Activated CD8-positive, alpha-beta memory T cell treated with anti-CD3 and anti-CD28 coated beads, Interleukin-2, amount 10 ng/mL, durations not matched to agents 7 days and 5 days (primary cell): ENCODE results near the gene PDE4D. TPM values are rescaled to one million over a fixed set of nuclear protein-coding genes. Genes with fewer than 3 reads are reported as not detected.

ENCODE experiments used
- ATAC-seq: fragments of 150-1000 bp; cut with Tn5 transposase; one replicate; pipeline ENCODE4 v1.10.0; 2021; ENCODE audit warnings: moderate library complexity
- CTCF ChIA-PET: fragments of 350-600 bp; sonication (Branson Sonifier 250); formaldehyde crosslinking; loops from one replicate; lab custom pipeline; 2021; ENCODE audit warnings: antibody characterized with exemption; lab: Charles Lee
- DNase-seq: peaks from one replicate; pipeline ENCODE4 v3.0.0-alpha.2; 2020
- H3K27ac Mint-ChIP-seq: one replicate; pipeline ENCODE4 v1.8.0; 2021; ENCODE audit warnings: mild to moderate bottlenecking, mixed read lengths
- H3K27me3 Mint-ChIP-seq: one replicate; pipeline ENCODE4 v1.8.0; 2021; ENCODE audit warnings: mixed read lengths
- H3K36me3 Mint-ChIP-seq: one replicate; pipeline ENCODE4 v1.8.0; 2021; ENCODE audit warnings: mild to moderate bottlenecking, mixed read lengths
- H3K4me1 Mint-ChIP-seq: one replicate; pipeline ENCODE4 v1.8.0; 2021; ENCODE audit warnings: mixed read lengths
- H3K4me3 Mint-ChIP-seq: one replicate; pipeline ENCODE4 v1.8.0; 2021; ENCODE audit warnings: mild to moderate bottlenecking, moderate library complexity, mixed read lengths
- H3K9me3 Mint-ChIP-seq: one replicate; pipeline ENCODE4 v1.8.0; 2022; ENCODE audit warnings: low read depth, mixed read lengths
- total RNA-seq, 2 experiments: library from RNA; stranded (reverse); gene quantifications; one replicate each; pipeline ENCODE4 v1.2.3, GENCODE V29; 2021

PDE4D gene
- total RNA-seq, 2 experiments from 2014 or later, result 59.3 to 66.2 TPM

DNA sequence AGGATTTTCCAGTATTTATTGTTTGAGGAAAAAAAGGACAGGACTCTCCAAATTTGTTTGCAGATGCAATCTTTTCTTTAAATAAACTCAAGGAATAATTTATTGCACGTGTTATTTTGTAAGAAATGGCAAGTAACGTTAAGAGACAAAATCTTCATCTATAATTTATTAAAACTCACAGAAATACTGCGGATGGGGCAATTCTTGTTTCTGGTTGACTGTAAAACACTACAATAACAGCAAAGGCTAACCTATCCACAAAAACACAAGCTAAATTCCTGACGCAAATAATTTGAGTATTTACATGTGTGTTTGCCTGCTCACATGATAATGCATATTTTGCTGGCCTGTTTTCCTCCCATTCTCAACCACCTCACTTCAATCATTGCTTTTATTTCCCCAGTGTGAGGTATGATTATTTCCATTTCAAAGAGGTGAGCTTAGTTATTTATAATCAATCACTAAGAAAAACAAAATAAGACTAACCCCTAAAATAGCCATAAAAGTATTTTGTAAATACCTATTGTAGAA is 619.4 kb downstream of the PDE4D start:
- no peak overlapping the region for H3K27ac Mint-ChIP-seq
- peaks cover 9% of the 10 kb centered on the region for H3K4me1 Mint-ChIP-seq
- DNase-seq (no peak), ATAC-seq (no peak)
- no peaks in the 10 kb centered on the region for H3K36me3 Mint-ChIP-seq
- CTCF ChIA-PET, result no interaction called here
- peaks cover 39% of the 10 kb centered on the region for H3K27me3 Mint-ChIP-seq
- no peaks in the 10 kb centered on the region for H3K9me3 Mint-ChIP-seq
- no peak overlapping the region for H3K4me3 Mint-ChIP-seq

DNA sequence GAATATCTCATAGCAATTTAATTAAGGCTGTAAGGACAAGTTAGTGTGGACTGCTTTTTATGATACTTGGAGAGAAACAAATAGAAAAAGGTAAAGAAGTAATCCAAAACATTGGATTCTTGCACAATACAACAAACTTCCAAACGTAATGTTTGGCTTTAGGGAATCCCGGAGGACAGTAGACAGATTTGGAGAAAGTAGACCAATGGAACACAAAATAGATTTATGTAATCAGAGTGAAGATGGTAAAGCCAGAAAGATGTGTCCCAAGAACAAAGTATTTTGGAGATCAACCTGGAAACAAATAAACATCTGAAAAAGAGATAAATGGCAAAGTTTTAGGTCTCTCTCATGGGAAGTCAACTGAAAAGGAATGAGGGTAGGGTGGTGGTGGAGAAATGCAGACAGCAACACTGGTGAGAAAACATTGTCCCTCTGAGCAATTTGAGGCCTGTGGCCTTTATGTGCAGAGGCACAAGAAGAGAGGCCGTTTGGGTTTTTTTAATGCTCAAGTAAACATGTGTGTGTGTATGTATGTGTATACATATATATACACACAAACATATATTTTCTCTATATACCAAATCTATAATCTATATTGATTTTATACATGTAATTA is 620.6 kb downstream of the PDE4D start:
- CTCF ChIA-PET, result no interaction called here
- no peaks in the 10 kb centered on the region for H3K9me3 Mint-ChIP-seq
- peaks cover 9% of the 10 kb centered on the region for H3K4me1 Mint-ChIP-seq
- H3K27me3 Mint-ChIP-seq, result peaks cover 42% of the 10 kb centered on the region
- H3K36me3 Mint-ChIP-seq, result no peaks in the 10 kb centered on the region
- ATAC-seq (no peak), DNase-seq (no peak)
- no peak overlapping the region for H3K4me3 Mint-ChIP-seq
- no peak overlapping the region for H3K27ac Mint-ChIP-seq

DNA sequence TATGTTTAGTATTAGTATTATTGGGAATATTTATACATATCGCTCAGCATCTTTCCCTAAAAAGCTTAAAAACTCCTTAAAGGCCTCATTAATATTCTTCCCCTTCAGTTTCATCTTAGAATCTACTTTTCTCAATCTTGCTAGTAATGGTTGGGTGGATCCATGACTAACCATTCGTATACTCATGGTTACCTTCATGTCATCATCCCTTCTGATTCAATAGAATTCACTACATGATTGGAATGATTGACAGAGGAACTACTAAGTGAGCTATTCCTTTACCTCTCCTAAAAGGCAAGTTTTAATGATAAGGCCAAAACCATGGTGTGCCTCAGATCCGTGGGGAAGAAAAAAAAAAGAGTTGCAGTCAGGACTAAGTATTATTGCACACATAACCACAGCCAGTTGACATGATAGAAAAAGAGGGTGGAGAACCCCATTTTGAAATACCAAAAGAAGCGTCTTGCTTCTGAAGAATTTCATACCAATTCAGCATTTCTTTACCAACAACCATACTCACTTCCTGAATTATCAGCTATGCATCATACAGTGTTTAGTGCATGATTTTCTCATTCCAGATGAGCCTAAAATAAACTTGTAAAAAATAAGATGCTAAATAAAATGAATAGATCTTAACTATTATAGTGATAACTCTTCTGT is 624.6 kb downstream of the PDE4D start:
- no peak overlapping the region for H3K4me3 Mint-ChIP-seq

DNA sequence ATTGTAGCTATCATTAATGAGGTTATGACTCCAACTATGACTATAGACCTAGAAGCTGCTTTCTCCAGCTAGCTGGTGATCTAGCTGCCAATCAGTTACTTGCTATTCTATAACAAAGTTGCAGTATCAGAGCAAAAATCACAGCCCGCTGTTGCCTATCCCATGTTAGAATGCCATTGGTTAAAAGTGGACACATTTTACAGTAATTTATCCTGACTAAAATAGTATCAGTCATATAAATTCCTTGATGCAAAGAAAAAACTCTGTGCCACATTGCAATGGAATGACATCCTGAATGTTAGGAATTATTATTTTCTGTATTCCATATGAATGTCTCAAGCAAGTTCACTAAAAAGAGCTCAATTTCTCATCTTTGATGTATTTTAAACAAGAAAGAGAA is 626.5 kb downstream of the PDE4D start:
- H3K4me1 Mint-ChIP-seq, result no peaks in the 10 kb centered on the region
- H3K27ac Mint-ChIP-seq, result no peak overlapping the region
- no peak for DNase-seq
- peaks cover 12% of the 10 kb centered on the region for H3K27me3 Mint-ChIP-seq
- no peak for ATAC-seq
- H3K36me3 Mint-ChIP-seq, result no peaks in the 10 kb centered on the region
- H3K4me3 Mint-ChIP-seq, result no peak overlapping the region
- CTCF ChIA-PET, result interaction anchor here (0.8 to 1.4 kb wide), 3 partner anchors 9 to 111 kb away, joined by 3 read pairs; no protein-coding TSS in a partner anchor
- no peaks in the 10 kb centered on the region for H3K9me3 Mint-ChIP-seq

More for the DNA sequence above, 624.6 kb downstream of the PDE4D start:
- Mint-ChIP-seq H3K36me3 (no peaks in the 10 kb centered on the region), H3K27ac (no peak overlapping the region), H3K4me1 (no peaks in the 10 kb centered on the region), H3K27me3 (peaks cover 15% of the 10 kb centered on the region), H3K9me3 (no peaks in the 10 kb centered on the region)
- DNase-seq (no peak), ATAC-seq (no peak)
- CTCF ChIA-PET, result no interaction called here

DNA sequence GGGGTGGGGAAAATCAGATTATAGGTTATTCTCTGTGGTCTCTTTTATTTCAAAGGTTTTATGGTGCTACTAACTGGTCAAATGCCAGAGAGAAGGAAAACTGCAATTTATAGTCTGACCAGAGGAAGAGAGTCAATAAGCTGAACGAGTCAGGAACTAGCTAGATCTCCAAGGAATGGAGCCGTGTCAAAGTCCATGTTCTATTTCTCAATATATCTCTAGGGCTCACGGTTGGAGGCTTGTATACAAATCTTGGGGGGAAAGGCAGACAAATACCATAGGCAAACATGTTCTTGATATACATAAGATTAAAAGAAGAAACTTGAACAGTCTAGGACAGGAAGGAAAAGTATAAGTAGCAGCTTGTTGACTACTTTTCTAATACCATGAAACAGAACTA is 627.1 kb downstream of the PDE4D start:
- Mint-ChIP-seq H3K27me3 (peaks cover 14% of the 10 kb centered on the region), H3K4me1 (no peaks in the 10 kb centered on the region), H3K4me3 (no peak overlapping the region), H3K27ac (no peak overlapping the region), H3K9me3 (no peaks in the 10 kb centered on the region), H3K36me3 (no peaks in the 10 kb centered on the region)
- CTCF ChIA-PET, result interaction anchor here (0.8 to 1.2 kb wide), 2 partner anchors 9 to 78 kb away, joined by 3 read pairs; no protein-coding TSS in a partner anchor
- no peak for DNase-seq
- no peak for ATAC-seq

DNA sequence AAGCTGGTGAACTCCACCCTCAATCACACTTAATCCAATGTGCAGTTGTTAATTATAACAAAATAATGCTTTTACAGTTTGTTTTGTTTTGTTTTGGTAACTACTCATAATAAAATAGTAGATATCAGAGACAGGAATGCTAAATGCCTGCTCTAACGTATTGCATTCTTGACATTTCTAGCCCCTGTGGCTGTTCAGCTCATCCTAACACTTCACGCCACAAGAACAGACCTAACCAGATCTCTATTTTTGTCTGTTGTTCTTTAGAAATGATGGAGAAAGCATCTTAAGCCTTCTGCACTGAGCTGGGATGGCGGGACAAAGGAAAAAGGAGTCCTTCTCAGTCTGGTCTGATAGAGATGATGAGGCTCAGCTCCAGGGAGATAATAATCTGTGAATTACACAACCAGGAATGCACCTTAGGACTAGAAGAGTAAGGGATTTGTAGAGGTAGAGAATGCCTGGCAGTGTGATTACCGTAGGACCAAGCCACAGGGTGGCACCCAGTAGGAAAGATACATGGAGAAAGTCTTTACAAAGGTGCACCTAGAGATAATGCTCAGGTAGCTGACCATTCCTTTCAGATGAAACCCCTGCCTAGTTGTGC is 628.8 kb downstream of the PDE4D start:
- CTCF ChIA-PET, result interaction anchor here (1.2 kb wide), 1 partner anchor 76 kb away, joined by 4 read pairs; no protein-coding TSS in a partner anchor

DNA sequence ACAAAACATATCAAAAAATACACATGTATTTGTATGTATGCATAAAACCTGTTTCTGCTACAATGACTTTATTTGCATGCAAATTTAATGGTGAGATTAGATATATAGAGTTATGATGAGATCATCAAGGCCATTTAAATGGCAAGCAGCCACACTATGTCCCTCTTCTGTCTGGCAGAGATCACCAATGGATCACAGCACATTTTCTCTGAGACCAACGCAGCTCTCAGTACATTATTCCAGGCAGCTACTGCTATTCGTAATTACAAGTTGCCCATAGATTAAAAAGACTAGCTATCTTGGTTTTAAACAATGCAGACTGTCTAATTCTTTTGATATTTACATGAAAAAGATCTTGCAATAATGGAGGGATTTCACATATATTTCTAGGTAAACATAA is 629.5 kb downstream of the PDE4D start:
- Mint-ChIP-seq H3K4me3 (no peak overlapping the region), H3K4me1 (no peaks in the 10 kb centered on the region), H3K27ac (no peak overlapping the region), H3K27me3 (peaks cover 17% of the 10 kb centered on the region), H3K36me3 (no peaks in the 10 kb centered on the region), H3K9me3 (no peaks in the 10 kb centered on the region)
- CTCF ChIA-PET, result interaction anchor here (1.2 kb wide), 1 partner anchor 75 kb away, joined by 4 read pairs; no protein-coding TSS in a partner anchor
- ATAC-seq (no peak), DNase-seq (no peak)

More for the DNA sequence above, 628.8 kb downstream of the PDE4D start:
- no peak for DNase-seq
- no peak overlapping the region for H3K4me3 Mint-ChIP-seq
- H3K9me3 Mint-ChIP-seq, result no peaks in the 10 kb centered on the region
- peaks cover 17% of the 10 kb centered on the region for H3K27me3 Mint-ChIP-seq
- no peak overlapping the region for H3K27ac Mint-ChIP-seq
- H3K4me1 Mint-ChIP-seq, result no peaks in the 10 kb centered on the region
- ATAC-seq, result no peak
- H3K36me3 Mint-ChIP-seq, result no peaks in the 10 kb centered on the region

DNA sequence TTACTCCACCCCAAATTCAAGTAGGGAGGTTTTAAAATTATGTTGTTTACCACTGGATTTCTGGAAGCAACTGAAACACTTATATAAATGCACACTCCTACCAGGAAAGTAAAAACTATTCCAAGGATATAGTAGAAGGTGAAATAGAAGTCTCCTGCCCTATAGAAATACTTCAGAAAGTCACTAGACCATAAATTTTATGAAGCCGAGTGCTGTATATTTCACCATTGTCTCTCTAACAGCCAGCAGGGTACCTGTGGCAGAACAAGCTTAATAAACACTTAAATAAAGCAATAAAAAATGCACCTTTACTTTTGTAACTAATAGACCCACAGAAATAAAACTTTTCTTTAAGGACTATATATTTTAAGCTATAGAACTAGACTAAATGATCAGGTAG is 631.6 kb downstream of the PDE4D start:
- no peaks in the 10 kb centered on the region for H3K9me3 Mint-ChIP-seq
- no peak overlapping the region for H3K27ac Mint-ChIP-seq
- no peak for ATAC-seq
- peaks cover 20% of the 10 kb centered on the region for H3K27me3 Mint-ChIP-seq
- DNase-seq, result no peak
- CTCF ChIA-PET, result no interaction called here
- H3K4me3 Mint-ChIP-seq, result no peak overlapping the region
- H3K4me1 Mint-ChIP-seq, result no peaks in the 10 kb centered on the region
- H3K36me3 Mint-ChIP-seq, result no peaks in the 10 kb centered on the region

DNA sequence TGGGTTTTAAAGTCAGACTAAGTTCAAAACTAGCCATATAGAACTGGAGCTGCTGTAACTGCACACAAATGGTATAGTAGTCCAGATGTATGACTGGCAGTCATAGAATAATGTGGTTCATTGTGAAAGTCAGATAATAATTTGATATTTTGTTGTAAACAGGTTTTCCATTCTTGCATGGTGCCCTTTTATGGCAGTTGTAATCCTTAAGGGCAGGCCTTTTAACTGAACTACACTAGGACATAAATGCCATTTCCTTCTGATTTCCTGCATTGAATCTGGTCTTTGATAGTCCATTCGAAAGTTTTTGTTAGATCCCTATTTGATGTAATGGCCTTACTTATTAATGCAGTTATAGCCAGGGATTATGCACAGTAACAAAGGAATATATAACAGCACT is 632.6 kb downstream of the PDE4D start:
- Mint-ChIP-seq H3K36me3 (no peaks in the 10 kb centered on the region), H3K9me3 (no peaks in the 10 kb centered on the region), H3K27me3 (peaks cover 28% of the 10 kb centered on the region), H3K27ac (no peak overlapping the region), H3K4me3 (no peak overlapping the region), H3K4me1 (no peaks in the 10 kb centered on the region)
- ATAC-seq, result no peak
- CTCF ChIA-PET, result interaction anchor here (0.6 kb wide), 1 partner anchor 11 kb away, joined by 3 read pairs; no protein-coding TSS in a partner anchor
- DNase-seq, result no peak

DNA sequence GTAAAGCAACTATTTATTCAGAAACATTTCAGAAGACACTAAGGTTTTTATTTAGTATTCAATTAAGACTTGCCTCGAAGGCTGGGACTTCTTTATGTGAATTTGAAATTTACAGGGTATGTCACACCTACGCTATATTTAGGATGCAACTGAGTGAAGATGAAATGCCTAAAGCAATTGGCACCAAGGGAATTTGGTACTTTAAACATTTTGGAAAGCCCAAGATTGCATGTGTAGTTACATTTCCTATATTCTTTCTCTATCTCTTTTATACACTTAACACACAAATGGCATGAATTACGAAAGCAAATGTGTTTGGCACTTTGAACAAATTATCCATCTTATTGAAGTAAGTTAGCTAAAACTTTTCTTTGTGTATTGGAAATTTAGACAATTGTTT is 633.3 kb downstream of the PDE4D start:
- no peaks in the 10 kb centered on the region for H3K4me1 Mint-ChIP-seq
- H3K27me3 Mint-ChIP-seq, result peaks cover 31% of the 10 kb centered on the region
- H3K4me3 Mint-ChIP-seq, result no peak overlapping the region
- H3K36me3 Mint-ChIP-seq, result no peaks in the 10 kb centered on the region
- DNase-seq (no peak), ATAC-seq (no peak)
- CTCF ChIA-PET, result no interaction called here
- no peak overlapping the region for H3K27ac Mint-ChIP-seq
- H3K9me3 Mint-ChIP-seq, result no peaks in the 10 kb centered on the region

DNA sequence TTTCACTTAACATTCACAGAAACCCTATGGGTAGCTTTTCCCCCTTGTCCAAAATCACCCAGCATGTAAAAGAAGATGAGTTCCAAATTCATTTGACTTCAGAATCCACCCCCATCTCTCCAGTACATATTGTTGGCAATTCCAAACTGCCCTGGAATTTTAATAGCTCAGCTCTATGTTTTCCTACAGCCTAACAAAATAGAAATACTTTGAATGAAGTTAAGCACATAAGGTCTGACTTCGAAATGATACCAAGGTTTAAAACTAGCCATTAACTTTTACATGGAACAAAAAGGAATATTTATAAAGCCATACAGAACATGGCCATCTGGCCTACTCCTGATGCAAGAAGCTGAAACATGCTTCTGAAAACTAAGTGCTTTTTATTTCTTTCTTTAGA is 634.3 kb downstream of the PDE4D start:
- no peaks in the 10 kb centered on the region for H3K36me3 Mint-ChIP-seq
- peaks cover 38% of the 10 kb centered on the region for H3K27me3 Mint-ChIP-seq
- ATAC-seq, result no peak
- CTCF ChIA-PET, result no interaction called here
- no peaks in the 10 kb centered on the region for H3K4me1 Mint-ChIP-seq
- H3K27ac Mint-ChIP-seq, result no peak overlapping the region
- no peak overlapping the region for H3K4me3 Mint-ChIP-seq
- DNase-seq, result no peak
- H3K9me3 Mint-ChIP-seq, result no peaks in the 10 kb centered on the region

DNA sequence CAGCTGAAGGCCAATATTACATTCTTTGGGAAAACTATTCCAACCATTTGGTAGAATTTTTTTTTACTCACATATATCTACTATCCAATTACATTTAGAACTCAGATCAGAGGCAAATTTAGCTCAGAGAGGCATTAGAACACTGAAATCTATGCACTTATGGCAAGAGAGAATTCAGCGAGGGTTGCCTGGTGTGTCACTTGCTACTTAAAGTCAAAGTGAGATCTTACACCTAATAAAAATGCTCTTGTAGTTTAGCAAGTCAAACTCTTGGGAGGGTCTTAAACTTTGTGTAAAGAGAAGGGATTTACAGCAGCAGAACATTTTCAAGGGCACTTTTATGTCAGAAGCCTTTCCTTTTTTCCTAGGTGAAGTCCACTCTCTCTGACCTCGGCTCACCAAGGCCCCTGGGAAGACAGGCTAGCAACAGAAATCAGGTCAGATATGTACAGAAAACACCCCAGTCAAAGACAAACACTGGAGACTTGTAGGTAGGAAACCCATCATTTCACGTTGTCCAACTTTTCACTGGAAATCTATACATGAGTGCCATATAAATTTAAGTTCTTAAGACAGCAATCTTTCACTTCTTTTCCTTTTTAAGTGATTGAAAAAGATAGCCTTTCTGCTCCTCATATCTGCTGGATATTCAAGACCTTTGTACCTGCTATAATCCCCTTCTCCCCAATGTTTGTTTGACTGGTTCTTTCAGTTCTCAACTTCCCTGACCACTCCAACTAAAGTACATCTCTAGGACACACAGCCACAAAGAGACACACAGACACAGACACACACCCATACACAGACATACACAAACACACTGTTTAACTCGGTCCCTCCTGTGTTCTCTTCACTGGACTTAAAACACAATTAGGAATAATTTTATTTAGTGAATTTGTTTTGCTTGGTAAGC is 635.8 kb downstream of the PDE4D start:
- Mint-ChIP-seq H3K9me3 (no peaks in the 10 kb centered on the region), H3K27me3 (peaks cover 45% of the 10 kb centered on the region), H3K27ac (no peak overlapping the region), H3K4me3 (no peak overlapping the region), H3K4me1 (no peaks in the 10 kb centered on the region), H3K36me3 (no peaks in the 10 kb centered on the region)
- CTCF ChIA-PET, result interaction anchor here (1.3 kb wide), 1 partner anchor 9 kb away, joined by 3 read pairs; no protein-coding TSS in a partner anchor
- ATAC-seq (no peak), DNase-seq (no peak)

DNA sequence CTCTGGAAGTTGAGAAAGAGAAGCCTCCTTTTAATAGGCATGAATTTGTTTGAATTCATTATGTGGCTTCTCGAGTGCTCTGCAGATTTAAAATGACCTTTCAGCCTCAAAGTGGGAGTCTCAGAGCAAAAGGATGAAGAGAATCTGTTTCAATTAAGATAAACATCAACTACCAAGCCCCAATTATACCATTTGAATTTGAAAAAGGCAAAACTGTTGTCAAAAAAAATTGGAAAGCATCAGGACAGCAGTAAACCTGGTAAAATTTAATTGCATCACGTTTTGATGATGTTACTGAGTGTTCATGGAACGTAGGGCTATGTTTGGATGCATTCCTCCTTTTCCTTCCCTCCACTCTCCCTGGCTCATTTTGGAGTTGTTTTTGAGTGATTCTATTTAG is 637.2 kb downstream of the PDE4D start:
- CTCF ChIA-PET, result no interaction called here
- DNase-seq, result no peak
- Mint-ChIP-seq H3K36me3 (no peaks in the 10 kb centered on the region), H3K9me3 (no peaks in the 10 kb centered on the region), H3K4me3 (no peak overlapping the region), H3K4me1 (no peaks in the 10 kb centered on the region), H3K27me3 (peaks cover 44% of the 10 kb centered on the region), H3K27ac (no peak overlapping the region)
- ATAC-seq, result no peak
